Activated CD8-positive, alpha-beta memory T cell treated with anti-CD3 and anti-CD28 coated beads, Interleukin-2, amount 10 ng/mL, durations not matched to agents 7 days and 5 days (primary cell): ENCODE measurements around the gene TCN1. TPM values are rescaled to one million over a fixed set of nuclear protein-coding genes. Genes with fewer than 3 reads are reported as not detected.
"Not testable (repeated sequence)": the region's sequence is repeated elsewhere in the genome, so short reads cannot be mapped to it uniquely, and the experiment has no call there.

Experiments
- ATAC-seq: fragments of 150-1000 bp; cut with Tn5 transposase; one replicate; pipeline ENCODE4 v1.10.0; 2021; ENCODE audit warnings: moderate library complexity
- CTCF ChIA-PET: fragments of 350-600 bp; sonication (Branson Sonifier 250); formaldehyde crosslinking; loops from one replicate; lab custom pipeline; 2021; ENCODE audit warnings: antibody characterized with exemption; lab: Charles Lee
- DNase-seq: peaks from one replicate; pipeline ENCODE4 v3.0.0-alpha.2; 2020
- H3K27ac Mint-ChIP-seq: one replicate; pipeline ENCODE4 v1.8.0; 2021; ENCODE audit warnings: mild to moderate bottlenecking, mixed read lengths
- H3K27me3 Mint-ChIP-seq: one replicate; pipeline ENCODE4 v1.8.0; 2021; ENCODE audit warnings: mixed read lengths
- H3K36me3 Mint-ChIP-seq: one replicate; pipeline ENCODE4 v1.8.0; 2021; ENCODE audit warnings: mild to moderate bottlenecking, mixed read lengths
- H3K4me1 Mint-ChIP-seq: one replicate; pipeline ENCODE4 v1.8.0; 2021; ENCODE audit warnings: mixed read lengths
- H3K4me3 Mint-ChIP-seq: one replicate; pipeline ENCODE4 v1.8.0; 2021; ENCODE audit warnings: mild to moderate bottlenecking, moderate library complexity, mixed read lengths
- H3K9me3 Mint-ChIP-seq: one replicate; pipeline ENCODE4 v1.8.0; 2022; ENCODE audit warnings: low read depth, mixed read lengths
- total RNA-seq, 2 experiments: library from RNA; stranded (reverse); gene quantifications; one replicate each; pipeline ENCODE4 v1.2.3, GENCODE V29; 2021

The TCN1 gene
- not detected for total RNA-seq

- Mint-ChIP-seq H3K4me1 (no peaks in the 10 kb centered on the region), H3K27me3 (peaks cover 15% of the 10 kb centered on the region), H3K9me3 (peaks cover 2% of the 10 kb centered on the region), H3K36me3 (no peaks in the 10 kb centered on the region), H3K27ac (no peak within 1 kb of the TSS), H3K4me3 (no peak within 1 kb of the TSS)
- no peak for DNase-seq
- ATAC-seq: no peak
- CTCF ChIA-PET: no interaction called here
Observed at GRCh38 chr11:59866397-59866796, at the start of gene TCN1. Gene TCN1, minus strand, starts transcription at chr11:59866487. Its CDS starts 17 bp downstream, at chr11:59866470.

GRCh38 chr11:59903569-59903968 lies 37.3 kb upstream of the TCN1 start:
- DNase-seq, ATAC-seq, H3K27me3 Mint-ChIP-seq, H3K9me3 Mint-ChIP-seq, H3K27ac Mint-ChIP-seq, CTCF ChIA-PET, H3K4me1 Mint-ChIP-seq, H3K36me3 Mint-ChIP-seq, H3K4me3 Mint-ChIP-seq: not testable (repeated sequence)

GRCh38 chr11:59901306-59901705 lies 35.0 kb upstream of the TCN1 start:
- no peak overlapping the region for H3K27ac Mint-ChIP-seq
- no peak for ATAC-seq
- DNase-seq: no peak
- H3K4me1 Mint-ChIP-seq: no peaks in the 10 kb centered on the region
- no peak overlapping the region for H3K4me3 Mint-ChIP-seq
- H3K9me3 Mint-ChIP-seq: no peaks in the 10 kb centered on the region
- H3K27me3 Mint-ChIP-seq: no peaks in the 10 kb centered on the region
- no peaks in the 10 kb centered on the region for H3K36me3 Mint-ChIP-seq
- CTCF ChIA-PET: interaction anchor here (2.2 kb wide), 1 partner anchor 18 kb away, joined by 7 read pairs; no protein-coding TSS in a partner anchor

- DNase-seq: no peak
- CTCF ChIA-PET: interaction anchor here (0.6 kb wide), 1 partner anchor 184 kb away, joined by 3 read pairs; no protein-coding TSS in a partner anchor
- Mint-ChIP-seq H3K4me3 (no peak overlapping the region), H3K4me1 (no peaks in the 10 kb centered on the region), H3K36me3 (no peaks in the 10 kb centered on the region), H3K27ac (no peak overlapping the region), H3K9me3 (no peaks in the 10 kb centered on the region), H3K27me3 (no peaks in the 10 kb centered on the region)
- ATAC-seq: no peak
Observed at GRCh38 chr11:59900366-59901126, 34.3 kb upstream of the TCN1 start.

GRCh38 chr11:59899532-59899931 lies 33.2 kb upstream of the TCN1 start:
- Mint-ChIP-seq H3K36me3 (no peaks in the 10 kb centered on the region), H3K4me1 (no peaks in the 10 kb centered on the region), H3K27ac (no peak overlapping the region), H3K9me3 (no peaks in the 10 kb centered on the region), H3K27me3 (no peaks in the 10 kb centered on the region), H3K4me3 (no peak overlapping the region)
- CTCF ChIA-PET: no interaction called here
- no peak for DNase-seq
- no peak for ATAC-seq

- Mint-ChIP-seq H3K4me3 (no peak overlapping the region), H3K27ac (no peak overlapping the region), H3K27me3 (no peaks in the 10 kb centered on the region), H3K36me3 (no peaks in the 10 kb centered on the region), H3K9me3 (no peaks in the 10 kb centered on the region), H3K4me1 (no peaks in the 10 kb centered on the region)
- DNase-seq (no peak), ATAC-seq (no peak)
- CTCF ChIA-PET: no interaction called here
Observed at GRCh38 chr11:59898650-59899049, 32.4 kb upstream of the TCN1 start.

- Mint-ChIP-seq H3K4me1 (no peaks in the 10 kb centered on the region), H3K9me3 (no peaks in the 10 kb centered on the region), H3K27ac (no peak overlapping the region), H3K36me3 (no peaks in the 10 kb centered on the region), H3K27me3 (peaks cover 3% of the 10 kb centered on the region), H3K4me3 (no peak overlapping the region)
- no peak for ATAC-seq
- CTCF ChIA-PET: no interaction called here
- DNase-seq: no peak
Observed at GRCh38 chr11:59898046-59898445, 31.8 kb upstream of the TCN1 start.

GRCh38 chr11:59894616-59895015 lies 28.3 kb upstream of the TCN1 start:
- Mint-ChIP-seq H3K9me3 (peaks cover 4% of the 10 kb centered on the region), H3K4me3 (no peak overlapping the region), H3K36me3 (no peaks in the 10 kb centered on the region), H3K4me1 (no peaks in the 10 kb centered on the region), H3K27ac (no peak overlapping the region), H3K27me3 (peaks cover 3% of the 10 kb centered on the region)
- ATAC-seq (no peak), DNase-seq (no peak)
- CTCF ChIA-PET: no interaction called here

GRCh38 chr11:59891781-59892181 lies 25.5 kb upstream of the TCN1 start:
- Mint-ChIP-seq H3K36me3 (peaks cover 2% of the 10 kb centered on the region), H3K4me1 (no peaks in the 10 kb centered on the region), H3K27ac (no peak overlapping the region), H3K27me3 (peaks cover 3% of the 10 kb centered on the region), H3K9me3 (peaks cover 11% of the 10 kb centered on the region), H3K4me3 (no peak overlapping the region)
- ATAC-seq: no peak
- DNase-seq: no peak
- CTCF ChIA-PET: interaction anchor here (1.4 kb wide), 1 partner anchor 13 kb away, joined by 3 read pairs; no protein-coding TSS in a partner anchor

GRCh38 chr11:59887156-59887555 lies 20.9 kb upstream of the TCN1 start:
- H3K27me3 Mint-ChIP-seq, H3K27ac Mint-ChIP-seq, DNase-seq, H3K4me3 Mint-ChIP-seq, H3K36me3 Mint-ChIP-seq, ATAC-seq, CTCF ChIA-PET, H3K4me1 Mint-ChIP-seq: not testable (repeated sequence)
- peaks cover 11% of the 10 kb centered on the region for H3K9me3 Mint-ChIP-seq

GRCh38 chr11:59883597-59883996 lies 17.3 kb upstream of the TCN1 start:
- Mint-ChIP-seq H3K36me3 (no peaks in the 10 kb centered on the region), H3K4me1 (no peaks in the 10 kb centered on the region), H3K9me3 (peaks cover 3% of the 10 kb centered on the region), H3K27me3 (no peaks in the 10 kb centered on the region), H3K27ac (no peak overlapping the region), H3K4me3 (no peak overlapping the region)
- CTCF ChIA-PET: no interaction called here
- no peak for DNase-seq
- ATAC-seq: no peak

GRCh38 chr11:59879567-59879966 lies 13.3 kb upstream of the TCN1 start:
- H3K27me3 Mint-ChIP-seq: peaks cover 10% of the 10 kb centered on the region
- ATAC-seq: no peak
- no peak overlapping the region for H3K4me3 Mint-ChIP-seq
- no peak for DNase-seq
- H3K4me1 Mint-ChIP-seq: no peaks in the 10 kb centered on the region
- H3K27ac Mint-ChIP-seq: no peak overlapping the region
- no peaks in the 10 kb centered on the region for H3K36me3 Mint-ChIP-seq
- CTCF ChIA-PET: no interaction called here
- H3K9me3 Mint-ChIP-seq: no peaks in the 10 kb centered on the region

GRCh38 chr11:59878575-59878974 lies 12.3 kb upstream of the TCN1 start, which contains the start of gene OOSP3:
Gene OOSP3, plus strand, starts transcription at chr11:59878782. Its CDS starts 27 bp downstream, at chr11:59878809.
- CTCF ChIA-PET: no interaction called here
- Mint-ChIP-seq H3K27me3 (peaks cover 11% of the 10 kb centered on the region), H3K4me3 (no peak within 1 kb of the TSS), H3K36me3 (no peaks in the 10 kb centered on the region), H3K4me1 (no peaks in the 10 kb centered on the region), H3K9me3 (no peaks in the 10 kb centered on the region), H3K27ac (no peak within 1 kb of the TSS)
- ATAC-seq (no peak), DNase-seq (no peak)

- CTCF ChIA-PET: no interaction called here
- Mint-ChIP-seq H3K36me3 (no peaks in the 10 kb centered on the region), H3K4me3 (no peak overlapping the region), H3K9me3 (no peaks in the 10 kb centered on the region), H3K4me1 (no peaks in the 10 kb centered on the region), H3K27ac (no peak overlapping the region), H3K27me3 (peaks cover 11% of the 10 kb centered on the region)
- ATAC-seq (no peak), DNase-seq (no peak)
Observed at GRCh38 chr11:59877784-59878183, 11.5 kb upstream of the TCN1 start.
